ENCODE results near the gene ADAM10.

DNA sequence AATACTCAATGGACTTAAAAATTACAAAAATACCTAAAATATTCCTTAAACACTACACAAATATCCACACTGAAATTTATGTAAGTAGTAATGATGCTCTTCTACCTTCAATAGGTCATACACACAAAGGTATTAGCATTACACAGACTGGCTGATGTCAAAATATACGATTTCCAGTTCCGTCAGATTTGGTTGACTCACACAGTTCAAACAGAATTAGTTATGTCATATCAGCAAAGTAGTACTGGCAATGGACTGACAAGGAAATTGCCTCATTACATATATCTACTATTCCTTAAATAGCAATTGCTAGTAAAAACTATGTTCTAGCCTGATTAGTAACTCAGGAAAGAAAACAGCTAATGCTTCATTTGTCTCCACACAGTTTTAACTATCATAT lies 70.8 kb downstream of the ADAM10 start:
- no peak for TF ChIP-seq RFX5 (IDR thresholded peaks at IDR 0.05; ENCODE audit: borderline replicate concordance, low read depth, low read length)
- TF ChIP-seq, protein P1, sequence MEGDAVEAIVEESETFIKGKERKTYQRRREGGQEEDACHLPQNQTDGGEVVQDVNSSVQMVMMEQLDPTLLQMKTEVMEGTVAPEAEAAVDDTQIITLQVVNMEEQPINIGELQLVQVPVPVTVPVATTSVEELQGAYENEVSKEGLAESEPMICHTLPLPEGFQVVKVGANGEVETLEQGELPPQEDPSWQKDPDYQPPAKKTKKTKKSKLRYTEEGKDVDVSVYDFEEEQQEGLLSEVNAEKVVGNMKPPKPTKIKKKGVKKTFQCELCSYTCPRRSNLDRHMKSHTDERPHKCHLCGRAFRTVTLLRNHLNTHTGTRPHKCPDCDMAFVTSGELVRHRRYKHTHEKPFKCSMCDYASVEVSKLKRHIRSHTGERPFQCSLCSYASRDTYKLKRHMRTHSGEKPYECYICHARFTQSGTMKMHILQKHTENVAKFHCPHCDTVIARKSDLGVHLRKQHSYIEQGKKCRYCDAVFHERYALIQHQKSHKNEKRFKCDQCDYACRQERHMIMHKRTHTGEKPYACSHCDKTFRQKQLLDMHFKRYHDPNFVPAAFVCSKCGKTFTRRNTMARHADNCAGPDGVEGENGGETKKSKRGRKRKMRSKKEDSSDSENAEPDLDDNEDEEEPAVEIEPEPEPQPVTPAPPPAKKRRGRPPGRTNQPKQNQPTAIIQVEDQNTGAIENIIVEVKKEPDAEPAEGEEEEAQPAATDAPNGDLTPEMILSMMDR (IDR thresholded peaks at IDR 0.05; ENCODE audit: control extremely low read depth in 1 of 3, insufficient read depth in 1 of 3, low read depth in 1 of 3, low read length in 3 of 3) = no peak
- no peak for TF ChIP-seq RBBP5 (IDR thresholded peaks at IDR 0.05; ENCODE audit: borderline replicate concordance, low read depth, low read length)

All from H1 (cell line).